ACC112 (cell line): ENCODE data around the gene TGM3.

Source experiments
- H2AFZ ChIP-seq: fragments of 200-600 bp; sonication (generic); one replicate; pipeline ENCODE4 v1.6.0; 2017; ENCODE audit warnings: antibody characterized with exemption, low read length; ENCODE audit not compliant: unreplicated experiment
- H3K27ac ChIP-seq: fragments of 200-600 bp; sonication (generic); 2 replicates; pipeline ENCODE4 v1.5.1; 2014; ENCODE audit warnings: low read depth, mild to moderate bottlenecking, antibody characterized with exemption, low read length, moderate library complexity
- H3K27me3 ChIP-seq: fragments of 200-600 bp; sonication (generic); 2 replicates; pipeline ENCODE4 v1.6.1; 2014; ENCODE audit warnings: mild to moderate bottlenecking, antibody characterized with exemption, low read length, moderate library complexity, mixed read lengths; ENCODE audit not compliant: insufficient read depth
- H3K36me3 ChIP-seq: fragments of 200-600 bp; sonication (generic); 2 replicates; pipeline ENCODE4 v1.6.1; 2016; ENCODE audit warnings: mild to moderate bottlenecking, antibody characterized with exemption, low read length, moderate library complexity, mixed read lengths; ENCODE audit not compliant: insufficient read depth
- H3K4me1 ChIP-seq: fragments of 200-600 bp; sonication (generic); one replicate; pipeline ENCODE4 v1.6.1; 2016; ENCODE audit warnings: low read length, mixed read lengths; ENCODE audit not compliant: insufficient read depth, unreplicated experiment, control insufficient read depth
- H3K4me3 ChIP-seq: fragments of 200-600 bp; sonication (generic); 2 replicates; pipeline ENCODE4 v1.5.1; 2014; ENCODE audit warnings: mild to moderate bottlenecking, low read depth, low read length
- H3K79me2 ChIP-seq: fragments of 200-600 bp; sonication (generic); one replicate; pipeline ENCODE4 v1.6.0; 2016; ENCODE audit warnings: low read length; ENCODE audit not compliant: control insufficient read depth, unreplicated experiment, insufficient read depth

TGM3 gene

GRCh38 chr20:2285193-2285592, 10.6 kb upstream of the TGM3 start:
- no peaks in the 10 kb centered on the region for H3K36me3 ChIP-seq
- H2AFZ ChIP-seq = no peak overlapping the region
- no peak overlapping the region for H3K4me3 ChIP-seq
- H3K4me1 ChIP-seq = no peaks in the 10 kb centered on the region
- no peak overlapping the region for H3K27ac ChIP-seq
- no peaks in the 10 kb centered on the region for H3K79me2 ChIP-seq
- no peaks in the 10 kb centered on the region for H3K27me3 ChIP-seq

GRCh38 chr20:2285613-2286012, 10.2 kb upstream of the TGM3 start:
- no peaks in the 10 kb centered on the region for H3K79me2 ChIP-seq
- H3K4me1 ChIP-seq = no peaks in the 10 kb centered on the region
- H3K36me3 ChIP-seq = no peaks in the 10 kb centered on the region
- no peak overlapping the region for H3K27ac ChIP-seq
- H3K27me3 ChIP-seq = no peaks in the 10 kb centered on the region
- no peak overlapping the region for H3K4me3 ChIP-seq
- H2AFZ ChIP-seq = no peak overlapping the region

- no peaks in the 10 kb centered on the region for H3K36me3 ChIP-seq
- no peak overlapping the region for H3K27ac ChIP-seq
- H2AFZ ChIP-seq = no peak overlapping the region
- H3K4me1 ChIP-seq = no peaks in the 10 kb centered on the region
- H3K27me3 ChIP-seq = no peaks in the 10 kb centered on the region
- H3K4me3 ChIP-seq = no peak overlapping the region
- H3K79me2 ChIP-seq = no peaks in the 10 kb centered on the region
Measured at GRCh38 chr20:2287504-2287903, 8.3 kb upstream of the TGM3 start.

DNA sequence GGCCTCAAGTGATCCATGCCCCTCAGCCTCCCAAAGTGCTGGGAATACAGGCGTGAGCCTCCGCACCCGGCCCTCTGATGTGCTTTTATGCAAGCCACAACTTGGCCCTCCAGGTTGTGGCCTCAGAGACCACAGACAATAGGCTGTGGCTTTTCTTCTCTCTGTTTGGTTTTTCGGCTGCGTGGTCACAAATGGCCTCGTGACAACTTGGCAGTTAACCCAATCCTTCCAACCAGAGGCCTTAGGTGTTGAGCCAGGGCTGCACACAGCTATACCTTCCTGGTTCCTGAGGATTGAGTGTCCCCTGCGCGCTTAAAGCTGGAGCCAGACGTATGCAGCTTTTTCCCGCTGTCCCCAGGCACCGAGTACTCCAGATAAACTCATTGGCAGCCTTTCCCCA, 6.3 kb upstream of the TGM3 start:
- Histone ChIP-seq H3K27me3 (no peaks in the 10 kb centered on the region), H3K27ac (no peak overlapping the region), H3K79me2 (no peaks in the 10 kb centered on the region), H2AFZ (no peak overlapping the region), H3K36me3 (no peaks in the 10 kb centered on the region), H3K4me1 (no peaks in the 10 kb centered on the region), H3K4me3 (no peak overlapping the region)

GRCh38 chr20:2290486-2290885, 5.3 kb upstream of the TGM3 start:
- no peaks in the 10 kb centered on the region for H3K36me3 ChIP-seq
- H3K4me1 ChIP-seq = no peaks in the 10 kb centered on the region
- H2AFZ ChIP-seq = no peak overlapping the region
- H3K27ac ChIP-seq = no peak overlapping the region
- no peaks in the 10 kb centered on the region for H3K27me3 ChIP-seq
- no peak overlapping the region for H3K4me3 ChIP-seq
- H3K79me2 ChIP-seq = no peaks in the 10 kb centered on the region

GRCh38 chr20:2292416-2293110, 3.2 kb upstream of the TGM3 start:
- Histone ChIP-seq H3K4me1 (no peaks in the 10 kb centered on the region), H3K4me3 (no peak overlapping the region), H2AFZ (no peak overlapping the region), H3K27ac (no peak overlapping the region), H3K36me3 (no peaks in the 10 kb centered on the region), H3K79me2 (no peaks in the 10 kb centered on the region), H3K27me3 (no peaks in the 10 kb centered on the region)

- H3K4me3 ChIP-seq = no peak overlapping the region
- H3K27ac ChIP-seq = no peak overlapping the region
- no peak overlapping the region for H2AFZ ChIP-seq
- H3K79me2 ChIP-seq = no peaks in the 10 kb centered on the region
- H3K4me1 ChIP-seq = no peaks in the 10 kb centered on the region
- peaks cover 7% of the 10 kb centered on the region; the same call in 1 of the 2 replicates for H3K27me3 ChIP-seq
- H3K36me3 ChIP-seq = no peaks in the 10 kb centered on the region
Measured at GRCh38 chr20:2293486-2293885, 2.3 kb upstream of the TGM3 start.

DNA sequence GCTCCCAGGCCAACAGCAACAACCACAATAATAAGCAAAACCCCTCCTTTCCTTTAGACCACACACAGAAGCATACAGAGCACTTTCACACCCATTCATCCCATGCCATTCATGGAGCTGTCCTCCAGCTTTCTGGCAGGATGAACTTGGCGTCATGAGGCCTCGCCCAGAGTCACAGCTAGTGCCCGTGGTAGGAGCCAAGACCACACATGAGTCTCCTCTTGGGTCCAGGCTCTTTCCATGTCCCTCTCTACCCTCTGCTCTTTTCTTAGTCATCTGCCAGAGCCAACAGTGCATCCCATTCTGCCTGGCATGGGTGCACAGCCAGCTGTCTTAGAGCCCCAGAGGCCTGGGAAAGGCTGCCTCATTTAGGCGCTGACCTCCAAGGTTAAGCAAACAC, 1.8 kb upstream of the TGM3 start:
- peaks cover 7% of the 10 kb centered on the region; the same call in 1 of the 2 replicates for H3K27me3 ChIP-seq
- H3K4me3 ChIP-seq = no peak overlapping the region
- H3K79me2 ChIP-seq = no peaks in the 10 kb centered on the region
- no peaks in the 10 kb centered on the region for H3K36me3 ChIP-seq
- no peak overlapping the region for H2AFZ ChIP-seq
- H3K27ac ChIP-seq = no peak overlapping the region
- no peaks in the 10 kb centered on the region for H3K4me1 ChIP-seq

DNA sequence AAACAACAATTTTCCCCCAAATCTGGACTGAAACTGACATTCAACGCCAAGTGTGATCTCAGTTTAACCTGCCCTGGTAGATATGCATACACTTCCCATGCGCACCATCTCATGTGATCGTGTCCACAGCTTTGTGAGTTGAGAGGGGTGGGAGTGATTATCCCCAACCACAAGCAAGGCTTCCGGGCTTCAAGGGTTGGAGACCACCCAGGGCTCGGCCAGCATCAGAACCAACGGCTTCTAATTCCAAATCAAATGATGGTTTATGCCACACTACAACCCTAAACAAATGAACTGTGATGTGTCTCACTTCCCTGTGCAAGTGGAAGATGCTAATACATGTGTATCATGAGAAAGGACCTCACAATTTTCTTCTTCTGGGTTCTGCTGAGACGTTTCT, 515 bp upstream of the TGM3 start:
- Histone ChIP-seq H3K4me1 (no peaks in the 10 kb centered on the region), H3K4me3 (no peak overlapping the region), H3K79me2 (no peaks in the 10 kb centered on the region), H2AFZ (no peak overlapping the region), H3K27ac (no peak overlapping the region), H3K27me3 (peaks cover 7% of the 10 kb centered on the region; the same call in 1 of the 2 replicates), H3K36me3 (no peaks in the 10 kb centered on the region)

GRCh38 chr20:2296524-2297356, 939 bp downstream of the TGM3 start:
- peaks cover 3% of the 10 kb centered on the region for H3K4me1 ChIP-seq
- H2AFZ ChIP-seq = no peak overlapping the region

DNA sequence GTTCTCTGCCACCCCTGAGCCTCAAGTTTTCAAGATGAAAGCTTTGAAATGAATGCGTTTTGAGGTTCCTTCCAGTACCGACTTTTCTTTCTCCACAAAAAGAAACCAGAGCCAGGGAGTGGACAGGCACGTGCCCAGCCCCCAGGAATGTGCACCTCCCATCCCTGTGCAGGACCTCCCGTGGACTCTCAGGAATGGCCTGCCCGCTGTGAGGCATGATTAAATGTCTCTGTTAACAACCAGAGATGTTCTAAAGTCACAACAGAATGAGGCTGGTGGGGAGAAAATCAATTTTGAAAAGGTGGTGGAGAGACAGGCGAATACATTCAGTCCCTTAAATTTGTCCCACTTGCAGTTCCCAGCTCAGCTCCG, 1.5 kb downstream of the TGM3 start:
- Histone ChIP-seq H3K4me3 (no peak overlapping the region), H3K4me1 (peaks cover 3% of the 10 kb centered on the region), H3K27ac (no peak overlapping the region), H3K27me3 (peaks cover 7% of the 10 kb centered on the region; the same call in 1 of the 2 replicates), H3K79me2 (no peaks in the 10 kb centered on the region), H2AFZ (no peak overlapping the region), H3K36me3 (no peaks in the 10 kb centered on the region)

More at GRCh38 chr20:2296524-2297356, 939 bp downstream of the TGM3 start:
- H3K27me3 ChIP-seq = peaks cover 7% of the 10 kb centered on the region; the same call in 1 of the 2 replicates
- H3K4me3 ChIP-seq = no peak overlapping the region
- H3K27ac ChIP-seq = no peak overlapping the region
- no peaks in the 10 kb centered on the region for H3K36me3 ChIP-seq
- no peaks in the 10 kb centered on the region for H3K79me2 ChIP-seq
